OCI-LY1 (cell line): ENCODE data around the gene KANK4.

Experiments used
- H2AFZ ChIP-seq: fragments of 200-600 bp; sonication (generic), shearing (Covaris generic); 2 replicates; pipeline ENCODE4 v1.6.0; 2014; ENCODE audit warnings: antibody characterized with exemption, mild to moderate bottlenecking, low read length
- H3F3A ChIP-seq: fragments of 200-600 bp; sonication (generic), shearing (Covaris generic); 2 replicates; pipeline ENCODE4 v1.6.0; 2014; ENCODE audit warnings: mild to moderate bottlenecking, antibody characterized with exemption, low read length, moderate library complexity; ENCODE audit not compliant: insufficient read depth
- H3K27ac ChIP-seq: fragments of 200-600 bp; sonication (generic); 2 replicates; pipeline ENCODE4 v1.5.1; 2014; ENCODE audit warnings: low read length, mixed run types, mild to moderate bottlenecking, low read depth; ENCODE audit not compliant: poor library complexity, severe bottlenecking
- H3K27me3 ChIP-seq: fragments of 200-600 bp; sonication (generic); 2 replicates; pipeline ENCODE4 v1.6.0; 2014; ENCODE audit warnings: antibody characterized with exemption, mild to moderate bottlenecking, low read length, moderate library complexity; ENCODE audit not compliant: insufficient read depth
- H3K36me3 ChIP-seq: fragments of 200-600 bp; sonication (generic); 2 replicates; pipeline ENCODE4 v1.6.1; 2014; ENCODE audit warnings: mild to moderate bottlenecking, antibody characterized with exemption, low read length, moderate library complexity, mixed read lengths; ENCODE audit not compliant: insufficient read depth
- H3K4me1 ChIP-seq: fragments of 200-600 bp; sonication (generic); 2 replicates; pipeline ENCODE4 v1.5.1; 2014; ENCODE audit warnings: mild to moderate bottlenecking, low read length, moderate library complexity; ENCODE audit not compliant: insufficient read depth, severe bottlenecking
- H3K4me2 ChIP-seq: fragments of 200-600 bp; sonication (generic), shearing (Covaris generic); 2 replicates; pipeline ENCODE4 v1.6.1; 2014; ENCODE audit warnings: low read length
- H3K4me3 ChIP-seq: fragments of 200-600 bp; sonication (generic); 2 replicates; pipeline ENCODE4 v1.5.1; 2014; ENCODE audit warnings: low read length, low read depth, mild to moderate bottlenecking, mixed read lengths; ENCODE audit not compliant: poor library complexity, severe bottlenecking
- H3K79me2 ChIP-seq: fragments of 200-600 bp; shearing (Covaris generic); 2 replicates; pipeline ENCODE4 v1.6.1; 2016; ENCODE audit warnings: mixed run types, low read length, mixed read lengths; ENCODE audit not compliant: insufficient read depth
- H3K9ac ChIP-seq: fragments of 200-600 bp; sonication (generic), shearing (Covaris generic); 2 replicates; pipeline ENCODE4 v1.6.1; 2014; ENCODE audit warnings: mild to moderate bottlenecking, low read length, mixed read lengths
- H3K9me2 ChIP-seq: fragments of 200-600 bp; sonication (generic), shearing (Covaris generic); 2 replicates; pipeline ENCODE4 v1.6.1; 2014; ENCODE audit warnings: low read depth, mild to moderate bottlenecking, low read length, mixed read lengths
- H3K9me3 ChIP-seq: fragments of 200-600 bp; shearing (Covaris generic); 2 replicates; pipeline ENCODE4 v1.6.1; 2014; ENCODE audit warnings: low read length, mixed read lengths
- H4K20me1 ChIP-seq: fragments of 200-600 bp; sonication (generic), shearing (Covaris generic); 2 replicates; pipeline ENCODE4 v1.6.0; 2016; ENCODE audit warnings: mild to moderate bottlenecking, low read length; ENCODE audit not compliant: insufficient read depth
- EZH2 ChIP-seq: fragments of 200-600 bp; sonication (generic), shearing (Covaris generic); IDR thresholded peaks from 2 replicates; pipeline ENCODE4 v1.8.0; 2017; ENCODE audit warnings: borderline replicate concordance, mixed run types, mild to moderate bottlenecking, antibody characterized with exemption, low read length, moderate library complexity, mixed read lengths
- TF ChIP-seq, protein P1 (sequence below): fragments of 200-600 bp; sonication (generic), shearing (Covaris generic); IDR thresholded peaks from 2 replicates; pipeline ENCODE4 v1.5.1; 2017; ENCODE audit warnings: mild to moderate bottlenecking, antibody characterized with exemption, low read length, moderate library complexity, mixed read lengths

KANK4 gene

DNA sequence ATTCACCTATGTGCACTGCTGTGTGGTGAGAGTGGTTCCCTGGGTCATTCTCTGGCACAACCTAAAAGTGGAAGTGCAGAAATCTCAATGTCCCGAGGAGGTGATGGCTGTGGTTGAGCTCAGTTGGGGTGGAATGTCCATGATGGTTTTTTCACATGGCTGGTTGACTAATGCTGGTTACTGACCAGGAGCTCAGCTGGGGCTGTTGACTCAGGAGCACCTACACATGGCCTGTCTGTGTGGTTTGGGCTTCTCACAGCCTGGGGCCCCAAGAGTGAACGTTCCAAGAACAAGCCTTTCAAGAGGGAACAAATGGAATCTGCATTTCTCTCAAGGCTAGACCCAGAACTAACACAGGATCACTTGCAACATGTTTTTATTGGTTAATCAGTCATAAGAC is 6.4 kb upstream of the KANK4 start:
- H4K20me1 ChIP-seq: no peaks in the 10 kb centered on the region
- no peak overlapping the region for H3K27ac ChIP-seq
- no peaks in the 10 kb centered on the region for H3F3A ChIP-seq
- H3K9me3 ChIP-seq: no peaks in the 10 kb centered on the region
- H3K4me2 ChIP-seq: no peak overlapping the region
- no peak overlapping the region for H3K4me3 ChIP-seq
- no peaks in the 10 kb centered on the region for H3K36me3 ChIP-seq
- no peak overlapping the region for H3K9ac ChIP-seq
- H2AFZ ChIP-seq: no peak overlapping the region
- no peaks in the 10 kb centered on the region; the same call in 1 of the 2 replicates for H3K27me3 ChIP-seq
- no peaks in the 10 kb centered on the region for H3K79me2 ChIP-seq
- TF ChIP-seq EZH2: no peak
- TF ChIP-seq, protein P1, sequence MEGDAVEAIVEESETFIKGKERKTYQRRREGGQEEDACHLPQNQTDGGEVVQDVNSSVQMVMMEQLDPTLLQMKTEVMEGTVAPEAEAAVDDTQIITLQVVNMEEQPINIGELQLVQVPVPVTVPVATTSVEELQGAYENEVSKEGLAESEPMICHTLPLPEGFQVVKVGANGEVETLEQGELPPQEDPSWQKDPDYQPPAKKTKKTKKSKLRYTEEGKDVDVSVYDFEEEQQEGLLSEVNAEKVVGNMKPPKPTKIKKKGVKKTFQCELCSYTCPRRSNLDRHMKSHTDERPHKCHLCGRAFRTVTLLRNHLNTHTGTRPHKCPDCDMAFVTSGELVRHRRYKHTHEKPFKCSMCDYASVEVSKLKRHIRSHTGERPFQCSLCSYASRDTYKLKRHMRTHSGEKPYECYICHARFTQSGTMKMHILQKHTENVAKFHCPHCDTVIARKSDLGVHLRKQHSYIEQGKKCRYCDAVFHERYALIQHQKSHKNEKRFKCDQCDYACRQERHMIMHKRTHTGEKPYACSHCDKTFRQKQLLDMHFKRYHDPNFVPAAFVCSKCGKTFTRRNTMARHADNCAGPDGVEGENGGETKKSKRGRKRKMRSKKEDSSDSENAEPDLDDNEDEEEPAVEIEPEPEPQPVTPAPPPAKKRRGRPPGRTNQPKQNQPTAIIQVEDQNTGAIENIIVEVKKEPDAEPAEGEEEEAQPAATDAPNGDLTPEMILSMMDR: no peak
- H3K9me2 ChIP-seq: no peaks in the 10 kb centered on the region
- H3K4me1 ChIP-seq: no peaks in the 10 kb centered on the region

GRCh38 chr1:62325081-62325480 is 5.8 kb upstream of the KANK4 start:
- Histone ChIP-seq H3K27ac (no peak overlapping the region), H3K4me2 (no peak overlapping the region), H2AFZ (no peak overlapping the region)

DNA sequence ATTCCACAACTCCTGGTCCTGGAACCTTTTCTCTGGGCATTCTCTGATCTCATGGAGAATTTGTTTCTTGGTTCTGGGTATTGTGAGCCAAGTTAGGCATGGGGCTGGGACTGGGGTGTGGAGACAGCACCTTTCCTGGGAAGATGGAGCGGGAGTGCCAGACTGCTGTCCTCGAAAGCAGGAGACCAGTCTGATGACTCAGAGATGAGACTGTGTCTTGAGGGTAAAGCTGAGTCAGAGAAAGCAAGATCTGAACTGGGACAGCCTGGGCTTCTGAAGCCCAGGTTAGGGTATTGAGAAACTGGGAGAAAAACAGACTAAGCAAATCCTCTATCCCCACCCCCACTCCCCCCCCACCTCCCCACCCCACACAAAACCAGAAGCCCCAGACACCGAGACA is 2.2 kb upstream of the KANK4 start:
- no peaks in the 10 kb centered on the region for H3K27me3 ChIP-seq
- no peak overlapping the region for H3K9ac ChIP-seq
- H3K36me3 ChIP-seq: no peaks in the 10 kb centered on the region
- no peak overlapping the region for H3K4me3 ChIP-seq
- H3K9me2 ChIP-seq: no peaks in the 10 kb centered on the region
- no peak overlapping the region for H3K27ac ChIP-seq
- no peak overlapping the region for H3K4me2 ChIP-seq
- no peaks in the 10 kb centered on the region for H3K4me1 ChIP-seq
- H3K9me3 ChIP-seq: no peaks in the 10 kb centered on the region
- TF ChIP-seq EZH2: no peak
- TF ChIP-seq, protein P1: no peak
- H3K79me2 ChIP-seq: no peaks in the 10 kb centered on the region
- H3F3A ChIP-seq: no peaks in the 10 kb centered on the region
- H2AFZ ChIP-seq: no peak overlapping the region
- H4K20me1 ChIP-seq: no peaks in the 10 kb centered on the region

More at GRCh38 chr1:62325081-62325480, 5.8 kb upstream of the KANK4 start:
- Histone ChIP-seq H3F3A (no peaks in the 10 kb centered on the region), H4K20me1 (no peaks in the 10 kb centered on the region), H3K79me2 (no peaks in the 10 kb centered on the region), H3K9ac (no peak overlapping the region), H3K36me3 (no peaks in the 10 kb centered on the region), H3K9me3 (no peaks in the 10 kb centered on the region), H3K4me1 (no peaks in the 10 kb centered on the region), H3K27me3 (no peaks in the 10 kb centered on the region; the same call in 1 of the 2 replicates), H3K9me2 (no peaks in the 10 kb centered on the region), H3K4me3 (no peak overlapping the region)
- TF ChIP-seq EZH2: no peak
- TF ChIP-seq, protein P1: no peak
